ENCODE data around the gene TMEM143. TPM values are rescaled to one million over a fixed set of nuclear protein-coding genes. Genes with fewer than 3 reads are reported as not detected.

The TMEM143 gene
- total and polyA plus RNA-seq, 2 of the 8 experiments (the other 6 are each of a cell fraction or from before 2014, with no cell fraction given): 14.2 to 19.1 TPM

GRCh38 chr19:48301886-48302599 is 61.7 kb downstream of the TMEM143 start:
- no peak overlapping the region for H2BK20ac ChIP-seq (ENCODE audit: low read length)
- no peaks in the 10 kb centered on the region for H3K9me3 ChIP-seq (ENCODE audit: insufficient read depth in 2 of 2, low read depth in 1 of 2, low read length in 1 of 2)

More at GRCh38 chr19:48301886-48302599, 61.7 kb downstream of the TMEM143 start:
- WGBS, 2 experiments (ENCODE audit: extremely low coverage in 1 of 2, insufficient coverage in 1 of 2, insufficient read length in 1 of 2, insufficient replicate concordance in 2 of 2, low coverage in 1 of 2, low lambda C conversion rate in 2 of 2, missing lambda C conversion rate in 1 of 2): 84 to 100% methylated on average over 1 of the region's 1 CpG
- Histone ChIP-seq H2AK5ac (ENCODE audit: low read depth, low read length) (no peak overlapping the region), H4K91ac (replicated peaks; ENCODE audit: insufficient read length, low read length) (no peak overlapping the region), H3K9ac (replicated peaks in 1 of 4; ENCODE audit: extremely low read depth in 1 of 4, low read depth in 3 of 4, low read length in 3 of 4) (no peak overlapping the region), H3K18ac (ENCODE audit: extremely low read depth, low read length) (no peak overlapping the region), H3K4ac (replicated peaks; ENCODE audit: insufficient read length, low read depth, low read length) (no peak overlapping the region), H3K4me2 (ENCODE audit: insufficient read depth in 1 of 2, low read depth in 2 of 2, low read length in 2 of 2) (no peak overlapping the region), H3K27me3 (replicated peaks in 1 of 4; ENCODE audit: control insufficient read depth in 3 of 4, extremely low read depth in 1 of 4, insufficient read depth in 3 of 4, low read length in 3 of 4) (no peaks in the 10 kb centered on the region), H4K20me1 (replicated peaks in 1 of 2; ENCODE audit: control insufficient read depth in 1 of 2, insufficient read depth in 2 of 2, low read length in 2 of 2) (peaks cover 0 to 2% of the 10 kb centered on the region in 2 experiments), H4K8ac (ENCODE audit: extremely low read depth, insufficient read depth, low read length) (no peak overlapping the region), H2BK15ac (ENCODE audit: low read length) (no peak overlapping the region), H3K36me3 (ENCODE audit: control insufficient read depth in 2 of 4, insufficient read depth in 4 of 4, low read length in 3 of 4) (no peaks in the 10 kb centered on the region), H2BK12ac (ENCODE audit: low read depth, low read length) (no peak overlapping the region), H2BK120ac (replicated peaks; ENCODE audit: low read depth, low read length) (no peak overlapping the region), H3K14ac (ENCODE audit: insufficient read length) (no peak overlapping the region), H3K4me3 (ENCODE audit: extremely low read depth in 1 of 4, insufficient read depth in 2 of 4, low read depth in 3 of 4, low read length in 4 of 4) (no peak overlapping the region), H3K27ac (ENCODE audit: low read depth, low read length) (no peak overlapping the region), H2AFZ (ENCODE audit: low read length) (no peak overlapping the region), H4K5ac (ENCODE audit: insufficient read length, low read depth, low read length) (no peak overlapping the region), H2BK5ac (ENCODE audit: low read depth, low read length) (peak overlapping the region; percentile 16; the same call in 1 of the 2 replicates), H3K56ac (replicated peaks; ENCODE audit: insufficient read length, low read depth, low read length) (no peak overlapping the region), H3K23ac (ENCODE audit: insufficient read length) (no peak overlapping the region), H3K4me1 (replicated peaks in 1 of 4; ENCODE audit: control insufficient read depth in 3 of 4, insufficient read depth in 4 of 4, low read length in 3 of 4) (peaks cover 0 to 8% (median 0%) of the 10 kb centered on the region in 4 experiments; a peak in 1 of 7 replicates), H3K79me1 (ENCODE audit: low read depth, low read length) (no peaks in the 10 kb centered on the region), H3K79me2 (ENCODE audit: control insufficient read depth in 1 of 2, insufficient read depth in 2 of 2, low read length in 2 of 2) (no peaks in the 10 kb centered on the region), H3K23me2 (ENCODE audit: low read depth, low read length) (peaks cover 5% of the 10 kb centered on the region; the same call in 1 of the 2 replicates)
- no peak for FAIRE-seq
- no peak for TF ChIP-seq JUN (IDR thresholded peaks at IDR 0.05; ENCODE audit: low read depth, low read length)
- DNase-seq (ENCODE audit: low read depth in 1 of 2, low spot score in 2 of 2): no peak
- CTCF ChIA-PET (ENCODE audit: partially characterized antibody): interaction anchor here (0.6 to 1.7 kb wide), 4 partner anchors 10 to 37 kb away, joined by 3 to 8 read pairs (median 4); no protein-coding TSS in a partner anchor
- POLR2A ChIA-PET (ENCODE audit: partially characterized antibody): no interaction called here
